HepG2 (cell line): ENCODE results near the gene MOAP1. TPM values are rescaled to one million over a fixed set of nuclear protein-coding genes. Genes with fewer than 3 reads are reported as not detected.

Experiments used
- ATAC-seq: fragments of 200-7000 bp; cut with Tn5 transposase; 3 replicates; pipeline ENCODE4 v1.9.1; 2020; ENCODE audit warnings: mild to moderate bottlenecking, moderate library complexity
- BruUV-seq: library from RNA; stranded (reverse); fragments of 400-500 nt; replicated peaks from 2 replicates; lab custom pipeline; 2021; lab: Mats Ljungman, UMichigan
- CTCF ChIA-PET: fragments of 300-600 bp; formaldehyde crosslinking; extraction: SDS; loops from one replicate; lab custom pipeline; 2021; ENCODE audit warnings: low total read pairs, inconsistent platforms, low intra/inter-chr PET ratio; lab: Yijun Ruan, JAX
- POLR2A ChIA-PET: fragments of 350-600 bp; sonication (Branson Sonifier 250); formaldehyde crosslinking; loops from one replicate; lab custom pipeline; 2020; ENCODE audit warnings: antibody characterized with exemption, inconsistent platforms; lab: Yijun Ruan, JAX
- DNase-seq: peaks from one replicate; pipeline ENCODE4 v3.0.0-alpha.2; 2015; ENCODE audit warnings: low spot score
- FAIRE-seq: peaks from 3 replicates; lab custom pipeline; 2011; peaks lifted over from hg19 to GRCh38; lab: Jason Lieb, UNC
- H2AFZ ChIP-seq: one replicate; pipeline ENCODE4 v1.6.1; 2011; ENCODE audit warnings: low read length, inconsistent platforms
- H3K27ac ChIP-seq: fragments of 300-600 bp; 3 replicates; pipeline ENCODE4 v1.8.0; 2011; ENCODE audit warnings: mixed run types, mild to moderate bottlenecking, mixed read lengths, low read length, inconsistent platforms; ENCODE audit not compliant: insufficient read depth; ENCODE audit errors: extremely low read length
- H3K27me3 ChIP-seq, 2 experiments: fragments of 200-600 bp in 1 of 2; 2 replicates in 1 of 2; 3 replicates in 1 of 2; pipeline versions ENCODE4 v1.6.0 to v1.8.0; 2011; ENCODE audit warnings: low read length in 2 of 2, mild to moderate bottlenecking in 2 of 2, moderate library complexity in 2 of 2, inconsistent platforms in 1 of 2; ENCODE audit not compliant: insufficient read depth in 2 of 2, control insufficient read depth in 1 of 2
- H3K36me3 ChIP-seq, 2 experiments: fragments of 200-600 bp in 1 of 2; replicated peaks in 1 of 2; 2 replicates in 1 of 2; 3 replicates in 1 of 2; pipeline versions ENCODE4 v1.5.1 to v1.8.0; 2011; ENCODE audit warnings: low read length in 2 of 2, inconsistent platforms in 1 of 2; ENCODE audit not compliant: insufficient read depth in 2 of 2, control insufficient read depth in 1 of 2
- H3K4me1 ChIP-seq: 2 replicates; pipeline ENCODE4 v1.5.1; 2012; ENCODE audit warnings: low read length, inconsistent platforms; ENCODE audit not compliant: insufficient read depth
- H3K4me2 ChIP-seq: 2 replicates; pipeline ENCODE4 v1.6.0; 2011; ENCODE audit warnings: low read depth, low read length, inconsistent platforms
- H3K4me3 ChIP-seq, 3 experiments: fragments of 200-600 bp in 1 of 3; sonication (generic), shearing (Covaris generic) in 1 of 3; replicated peaks in 1 of 3; 2 replicates each; pipeline ENCODE4 v1.5.1; 2011 to 2016; ENCODE audit warnings: low read length in 3 of 3, inconsistent platforms in 2 of 3, low read depth in 2 of 3, mild to moderate bottlenecking in 2 of 3, control low read depth in 1 of 3, mixed read lengths in 1 of 3; ENCODE audit not compliant: insufficient read depth in 1 of 3
- H3K79me2 ChIP-seq: one replicate; pipeline ENCODE4 v1.6.1; 2011; ENCODE audit warnings: low read length, inconsistent platforms; ENCODE audit not compliant: insufficient read depth
- H3K9ac ChIP-seq: 2 replicates; pipeline ENCODE4 v1.6.0; 2011; ENCODE audit warnings: mild to moderate bottlenecking, low read depth, low read length, inconsistent platforms; ENCODE audit not compliant: insufficient read depth
- H3K9me3 ChIP-seq: 2 replicates; pipeline ENCODE4 v1.5.1; 2012; ENCODE audit warnings: mild to moderate bottlenecking, low read length
- H4K20me1 ChIP-seq: 2 replicates; pipeline ENCODE4 v1.6.0; 2011; ENCODE audit warnings: inconsistent platforms, mild to moderate bottlenecking, low read length, moderate library complexity; ENCODE audit not compliant: insufficient read depth
- LRRFIP1 ChIP-seq: sonication (generic); formaldehyde crosslinking; conservative IDR thresholded peaks from 2 replicates; pipeline ENCODE4 v1.4.0; 2020; ENCODE audit warnings: missing genetic modification reagents
- THRA ChIP-seq: sonication (generic); formaldehyde crosslinking; IDR thresholded peaks from 2 replicates; pipeline ENCODE4 v1.4.0; 2020; ENCODE audit warnings: missing genetic modification reagents, borderline replicate concordance
- ZBTB39 ChIP-seq: sonication (generic); formaldehyde crosslinking; IDR thresholded peaks from 2 replicates; pipeline ENCODE4 v1.5.0; 2020; ENCODE audit warnings: missing genetic modification reagents
- ZNF484 ChIP-seq: sonication (generic); formaldehyde crosslinking; IDR thresholded peaks from 2 replicates; pipeline ENCODE4 v1.5.1; 2020; ENCODE audit warnings: mild to moderate bottlenecking, low read depth, missing genetic modification reagents, borderline replicate concordance
- ZNF775 ChIP-seq: sonication (generic); formaldehyde crosslinking; IDR thresholded peaks from 2 replicates; pipeline ENCODE4 v1.4.0; 2020; ENCODE audit warnings: missing genetic modification reagents, mild to moderate bottlenecking, moderate library complexity, borderline replicate concordance
- WGBS: methylation state at CpG from one replicate; pipeline ENCODE4 v1.1.6; 2017; ENCODE audit warnings: low lambda C conversion rate; 5-methylcytosine and 5-hydroxymethylcytosine counted together
- in situ Hi-C: cut with HindIII; loops from 2 replicates; pipeline ENCODE4 v1.10.0; 2017; ENCODE audit warnings: low pct_unique_long_range_greater_than_20kb; ENCODE audit not compliant: extremely low pct_ligation_motif_present
- intact Hi-C: fragments of 100-400 bp; cut with micrococcal nuclease; formaldehyde crosslinking; loops from one replicate; pipeline ENCODE4 v1.10.0; 2022; ENCODE audit not compliant: unreplicated experiment
- polyA plus RNA-seq, 8 experiments: library from polyadenylated mRNA; depleted of rRNA in 3 of 8; stranded (reverse) in 7 of 8; unstranded in 1 of 8; fragments of >200 nt; fragmentation: Illumina TruSeq in 4 of 8; extraction: Trizol in 4 of 8; gene quantifications; 2 replicates each; pipeline versions ENCODE4 v1.2.1 to v1.2.3, GENCODE V29; 2011 to 2016; ENCODE audit warnings: low read depth in 4 of 8, missing spikeins in 1 of 8, mixed read lengths in 1 of 8; ENCODE audit not compliant: insufficient read depth in 1 of 8
- total RNA-seq, 5 experiments: library from RNA; depleted of rRNA; stranded (reverse); fragments of >200 nt; fragmentation: Illumina TruSeq; extraction: Trizol; gene quantifications; 2 replicates each; pipeline ENCODE4 v1.2.3, GENCODE V29; 2016; ENCODE audit warnings: low read depth in 1 of 5

MOAP1 gene
- total and polyA plus RNA-seq, 2 of the 13 experiments (the other 11 are each of a cell fraction or from before 2014, with no cell fraction given), result 14.6 to 47.0 TPM

- FAIRE-seq (no peak), DNase-seq (no peak), ATAC-seq (no peak)
- Histone ChIP-seq H4K20me1 (no peaks in the 10 kb centered on the region), H3K4me2 (no peak overlapping the region), H3K79me2 (no peaks in the 10 kb centered on the region), H3K4me3 (no peak overlapping the region), H3K9ac (no peak overlapping the region), H3K4me1 (peaks cover 58% of the 10 kb centered on the region), H3K27me3 (no peaks in the 10 kb centered on the region; a peak in 1 of 5 replicates), H3K36me3 (no peaks in the 10 kb centered on the region), H2AFZ (no peak overlapping the region), H3K27ac (no peak overlapping the region), H3K9me3 (no peaks in the 10 kb centered on the region)
- TF ChIP-seq LRRFIP1 (CRISPR knock-in tag), result no peak
- TF ChIP-seq ZNF484 (CRISPR knock-in tag), result no peak
- TF ChIP-seq ZNF775 (CRISPR knock-in tag), result no peak
- TF ChIP-seq THRA, result no peak
- TF ChIP-seq ZBTB39, result no peak
- BruUV-seq, result no TSS peak
- WGBS, result 16% methylated on average over 6 of the region's 7 CpGs
- CTCF ChIA-PET, result no interaction called here
- POLR2A ChIA-PET, result no interaction called here
- in situ Hi-C loops, result no loop called here
- intact Hi-C loops, result no loop called here
Observed at GRCh38 chr14:93153121-93153520, 31.6 kb downstream of the MOAP1 start.
